Right hindlimb (tissue), 1 donor: Measurements from ENCODE around the gene IPO13.

Source experiments
- DNase-seq: peaks from one replicate; pipeline ENCODE4 v3.0.0-alpha.2; 2018

Gene IPO13

DNA sequence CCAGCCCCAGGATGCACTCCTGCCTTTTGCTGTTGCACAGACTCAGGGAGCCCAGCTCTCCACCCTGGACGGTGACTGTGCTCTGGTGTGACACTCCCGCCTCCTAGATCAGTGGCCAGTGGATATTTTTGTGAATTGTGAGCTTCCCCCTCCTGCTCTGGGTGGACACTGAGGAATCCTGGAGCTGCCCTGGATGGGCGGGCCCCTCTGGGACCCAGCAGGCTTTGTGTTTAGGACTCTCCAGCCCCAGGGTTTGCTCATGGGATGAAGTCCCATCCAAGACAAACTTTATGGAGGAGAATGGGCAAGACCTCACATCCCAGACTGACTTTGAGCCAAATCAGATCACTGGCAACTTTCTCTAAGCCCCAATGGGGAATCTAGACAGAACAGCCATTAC is 68.5 kb downstream of the IPO13 start:
- no peak for DNase-seq

DNA sequence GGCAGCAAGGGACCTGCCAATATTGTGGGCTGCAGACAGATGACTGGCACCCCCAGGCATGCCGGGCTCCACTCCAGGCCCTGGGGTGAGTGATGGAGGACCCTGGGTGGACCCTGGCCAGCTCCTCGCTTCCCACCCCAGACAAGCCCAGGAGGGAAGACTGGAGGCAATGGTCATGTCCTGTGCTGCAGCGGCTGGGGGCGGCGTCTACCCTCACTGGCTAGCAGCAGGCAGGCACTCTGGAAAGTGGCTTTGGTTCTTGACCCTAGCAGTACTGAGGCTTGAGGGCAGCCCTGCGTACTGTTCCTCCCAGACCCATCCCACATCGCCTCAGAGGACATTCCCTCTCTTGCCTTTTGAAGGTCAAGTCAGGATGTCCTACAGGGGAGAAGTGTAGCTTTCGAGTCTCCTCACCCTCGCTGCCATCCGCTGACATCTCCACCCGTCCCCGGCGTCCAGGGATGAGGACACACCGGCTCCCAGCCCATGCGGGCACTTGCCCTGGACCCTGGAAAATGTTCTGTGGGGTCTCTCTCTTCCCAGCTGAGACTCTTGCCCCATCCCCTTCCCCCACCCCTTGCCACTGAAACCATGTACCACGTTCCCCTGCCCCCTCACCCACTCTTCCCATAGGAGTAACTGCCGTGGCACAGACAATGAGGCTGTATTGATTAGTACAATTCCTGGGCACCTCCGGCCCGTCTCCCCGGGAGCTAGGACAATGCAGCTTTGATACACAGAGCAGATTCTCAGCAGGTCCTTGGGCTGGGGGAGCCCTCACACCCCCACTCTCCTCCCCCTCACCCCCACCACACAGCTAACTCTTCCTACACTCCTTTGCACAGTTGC is 69.5 kb downstream of the IPO13 start:
- DNase-seq: no peak

DNA sequence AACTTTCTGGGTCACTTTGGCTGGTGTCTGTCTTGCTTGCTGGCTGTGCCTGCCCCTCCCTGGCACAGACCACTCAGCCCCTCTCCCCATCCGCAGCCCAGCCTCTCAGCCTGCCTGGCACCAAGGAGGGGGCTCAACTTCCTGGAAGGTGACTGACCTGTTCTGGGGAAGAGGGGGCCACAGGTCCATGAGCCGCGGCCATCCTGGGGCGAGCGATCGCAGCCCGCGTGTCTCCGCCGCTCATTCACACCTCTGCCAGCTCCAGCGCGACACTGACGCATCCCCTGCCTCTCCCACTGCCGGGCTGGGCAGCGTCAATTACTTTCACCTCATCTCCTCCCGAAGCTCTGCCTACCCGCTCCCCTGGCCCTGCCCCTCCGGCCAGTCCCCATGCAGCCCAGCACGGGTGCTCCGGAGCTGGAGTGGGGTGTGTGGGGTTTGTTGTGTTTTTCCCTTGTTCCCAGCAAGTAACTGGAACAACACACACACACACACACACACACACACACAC is 70.2 kb downstream of the IPO13 start:
- DNase-seq: no peak
